ENCODE results near the gene RARA.

GRCh38 chr17:40333781-40334448 lies 24.9 kb downstream of the RARA start:
- TF ChIP-seq CTCF (IDR thresholded peaks at IDR 0.05; ENCODE audit: borderline replicate concordance, extremely low read depth, low read length, poor library complexity, severe bottlenecking) (no peak), EZH2 (IDR thresholded peaks at IDR 0.05; ENCODE audit: borderline replicate concordance, low read depth, low read length, severe bottlenecking) (no peak)
